Stomach (tissue), 4 donors: ENCODE results near the gene ABR.

ENCODE experiments used
- CTCF ChIP-seq, 7 experiments: fragments of 450-650 bp in 4 of 7; fragments of 200-600 bp in 3 of 7; sonication (generic) in 3 of 7; IDR thresholded peaks; one replicate each; pipeline ENCODE4 v1.5.1; 2016 to 2019; ENCODE audit warnings: antibody characterized with exemption in 7 of 7, control low read depth in 2 of 7, mild to moderate bottlenecking in 1 of 7
- POLR2AphosphoS5 ChIP-seq, 3 donors: sonication (generic); formaldehyde crosslinking; IDR thresholded peaks; one replicate each; pipeline ENCODE4 v1.6.1; 2016; ENCODE audit warnings: antibody characterized with exemption in 3 of 3

- TF ChIP-seq POLR2AphosphoS5 (IDR thresholded peaks at IDR 0.05): no peak
- no peak for TF ChIP-seq CTCF (IDR thresholded peaks at IDR 0.05)
Measured at GRCh38 chr17:1134634-1135324, 45.0 kb downstream of the ABR start.
